Large intestine (tissue), 12 donors: ENCODE results near the gene FLRT1. TPM values are rescaled to one million over a fixed set of nuclear protein-coding genes. Genes with fewer than 3 reads are reported as not detected.

Experiments used
- DNase-seq, 2 donors: peaks; one replicate each; pipeline versions ENCODE4 v3.0.0 to v3.0.0-alpha.2; 2013
- H3K27ac ChIP-seq: one replicate; pipeline ENCODE4 v1.5.1; 2013; ENCODE audit warnings: low read length
- H3K27me3 ChIP-seq: 2 replicates; pipeline ENCODE4 v1.6.1; 2013; ENCODE audit warnings: low read length; ENCODE audit not compliant: control insufficient read depth, insufficient read depth
- H3K36me3 ChIP-seq: 2 replicates; pipeline ENCODE4 v1.6.1; 2013; ENCODE audit warnings: low read length; ENCODE audit not compliant: control insufficient read depth, insufficient read depth
- H3K4me1 ChIP-seq: one replicate; pipeline ENCODE4 v1.6.1; 2013; ENCODE audit warnings: low read length; ENCODE audit not compliant: control insufficient read depth, insufficient read depth
- H3K4me3 ChIP-seq: one replicate; pipeline ENCODE4 v1.5.1; 2013; ENCODE audit warnings: low read length
- H3K9me3 ChIP-seq: one replicate; pipeline ENCODE4 v1.6.1; 2013; ENCODE audit warnings: mild to moderate bottlenecking, low read depth, low read length, moderate library complexity; ENCODE audit not compliant: control insufficient read depth
- WGBS: methylation state at CpG from one replicate; pipeline ENCODE4 v1.1.5; 2013; ENCODE audit warnings: low lambda C conversion rate; ENCODE audit not compliant: insufficient coverage; 5-methylcytosine and 5-hydroxymethylcytosine counted together
- long read RNA-seq, 11 donors: transcript quantifications; one replicate each; lab custom pipeline, GENCODE V29; 2026
- polyA plus RNA-seq: library from polyadenylated mRNA; unstranded; fragments of 120-200 nt; gene quantifications from one replicate; pipeline ENCODE4 v1.2.1, GENCODE V29; 2013

Gene FLRT1, protein sequence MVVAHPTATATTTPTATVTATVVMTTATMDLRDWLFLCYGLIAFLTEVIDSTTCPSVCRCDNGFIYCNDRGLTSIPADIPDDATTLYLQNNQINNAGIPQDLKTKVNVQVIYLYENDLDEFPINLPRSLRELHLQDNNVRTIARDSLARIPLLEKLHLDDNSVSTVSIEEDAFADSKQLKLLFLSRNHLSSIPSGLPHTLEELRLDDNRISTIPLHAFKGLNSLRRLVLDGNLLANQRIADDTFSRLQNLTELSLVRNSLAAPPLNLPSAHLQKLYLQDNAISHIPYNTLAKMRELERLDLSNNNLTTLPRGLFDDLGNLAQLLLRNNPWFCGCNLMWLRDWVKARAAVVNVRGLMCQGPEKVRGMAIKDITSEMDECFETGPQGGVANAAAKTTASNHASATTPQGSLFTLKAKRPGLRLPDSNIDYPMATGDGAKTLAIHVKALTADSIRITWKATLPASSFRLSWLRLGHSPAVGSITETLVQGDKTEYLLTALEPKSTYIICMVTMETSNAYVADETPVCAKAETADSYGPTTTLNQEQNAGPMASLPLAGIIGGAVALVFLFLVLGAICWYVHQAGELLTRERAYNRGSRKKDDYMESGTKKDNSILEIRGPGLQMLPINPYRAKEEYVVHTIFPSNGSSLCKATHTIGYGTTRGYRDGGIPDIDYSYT
- 1.9 TPM for polyA plus RNA-seq
- long read RNA-seq, donor 1 = 0 reads
- long read RNA-seq, donor 2, partial matches to known transcripts = 0 of 1 reads
- long read RNA-seq, donor 2, other reads (novel, unspliced or antisense) = 0 of 1 reads
- long read RNA-seq, donor 3 = 0 reads
- long read RNA-seq, donor 4 = 0 reads
- long read RNA-seq, donor 5 = 0 reads
- long read RNA-seq, donor 6 = 0 reads
- long read RNA-seq, donor 7 = 0 reads
- long read RNA-seq, donor 8 = 0 reads
- long read RNA-seq, donor 9 = 0 reads
- long read RNA-seq, donor 10 = 0 reads
- long read RNA-seq, donor 11 = 0 reads

DNA sequence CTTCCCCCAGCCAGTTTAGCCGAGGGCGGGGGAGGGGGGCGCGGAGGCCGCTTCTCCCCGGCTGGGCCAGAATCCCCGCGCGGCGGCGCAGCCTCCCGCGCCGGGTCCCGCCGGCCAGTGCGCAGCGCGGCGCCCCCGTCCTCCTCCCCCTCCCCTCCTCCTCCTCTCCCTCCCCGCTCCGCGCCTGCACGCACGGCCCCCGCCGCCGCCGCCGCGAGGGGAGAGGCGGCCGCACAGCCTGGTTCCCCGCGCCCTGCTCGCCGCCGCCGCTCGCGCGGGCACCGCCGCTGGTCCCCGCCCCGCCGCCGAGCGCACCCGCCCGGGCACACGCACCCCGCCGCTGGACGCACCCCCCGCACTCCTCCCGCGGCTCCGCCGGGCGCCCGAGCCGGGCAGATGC lies at the start of gene FLRT1:
TSS of gene FLRT1 (plus strand) at position 356 of the 400 bp plus-strand sequence. CDS start 80,337 bp downstream, outside the sequence.
- no peak for DNase-seq
- Histone ChIP-seq H3K4me3 (peak within 1 kb of the TSS; percentile 16), H3K9me3 (peaks cover 3% of the 10 kb centered on the region), H3K4me1 (no peaks in the 10 kb centered on the region), H3K27ac (no peak within 1 kb of the TSS), H3K27me3 (peaks cover 41% of the 10 kb centered on the region), H3K36me3 (no peaks in the 10 kb centered on the region)
- WGBS = no CpG with 5 or more reads among the region's 64 CpGs

DNA sequence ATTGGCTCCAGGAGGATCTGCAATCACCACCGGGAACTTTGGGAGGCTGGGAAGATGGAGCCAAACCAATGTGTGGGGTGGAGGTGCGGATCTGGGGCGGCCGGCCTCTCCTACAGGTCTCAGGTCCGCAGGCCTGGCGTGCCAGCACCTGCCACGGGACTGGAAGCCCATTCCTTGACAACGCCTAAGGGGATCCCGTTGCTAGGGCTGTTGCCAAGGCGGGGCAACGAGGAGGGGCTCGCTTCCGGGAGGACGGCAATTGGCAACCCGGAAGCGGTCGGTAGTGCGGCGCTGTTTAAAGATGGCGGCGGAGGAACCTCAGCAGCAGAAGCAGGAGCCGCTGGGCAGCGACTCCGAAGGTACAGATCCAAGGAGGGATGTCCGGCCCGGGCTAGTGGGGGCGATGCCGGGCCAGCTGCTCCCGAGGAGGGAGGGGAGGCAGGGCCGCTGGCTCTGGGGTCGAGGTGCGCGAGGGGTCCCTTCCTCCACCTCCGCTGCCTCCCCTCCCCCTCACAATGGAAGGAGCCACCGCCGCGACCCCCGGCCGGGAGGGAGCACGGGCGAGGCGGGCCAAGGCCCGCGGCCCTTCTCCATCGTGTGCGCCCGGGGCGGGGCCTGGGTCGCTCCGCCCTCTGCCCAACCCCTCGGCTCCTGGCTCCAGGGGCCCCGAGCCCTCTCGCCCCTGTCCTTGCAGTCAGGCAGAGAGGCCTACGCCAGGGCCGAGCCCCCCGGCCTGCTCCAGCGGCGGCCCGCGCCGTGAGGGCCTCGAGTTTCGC lies 49.4 kb upstream of the FLRT1 start, which contains the start of gene OTUB1:
TSS of gene OTUB1 (plus strand) at position 283 of the 776 bp plus-strand sequence. CDS start at position 302, 19 bp downstream.
- no CpG with 5 or more reads among the region's 63 CpGs for WGBS
- no peaks in the 10 kb centered on the region for H3K9me3 ChIP-seq

DNA sequence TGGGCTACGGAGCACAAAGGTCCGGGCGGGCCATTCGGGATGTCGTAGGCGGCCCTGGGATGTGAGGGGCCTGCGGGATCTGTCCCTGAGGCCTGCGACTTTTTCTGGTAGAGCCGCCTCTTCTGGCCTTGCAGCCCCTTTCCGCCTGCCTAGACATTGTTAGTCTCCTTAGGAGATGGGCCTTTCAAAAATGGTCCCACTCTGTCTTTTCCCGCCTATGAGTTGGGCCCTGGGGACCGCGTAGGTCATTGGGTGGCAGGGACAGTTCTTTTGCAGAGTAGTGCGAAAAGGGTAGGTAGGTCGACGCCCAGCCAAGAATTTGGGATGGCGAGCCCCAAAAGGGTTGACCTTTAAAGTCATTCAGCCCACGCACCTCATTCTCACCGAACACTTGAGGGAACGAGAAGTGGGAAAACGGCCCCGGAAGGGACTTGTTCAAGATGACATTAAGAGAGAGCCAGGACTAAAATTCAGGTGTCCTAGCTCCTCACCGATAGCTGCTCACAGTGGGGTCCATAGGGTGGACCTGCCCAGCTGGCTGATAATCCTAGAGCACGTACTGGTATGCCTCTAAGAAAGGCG lies 48.7 kb upstream of the FLRT1 start:
- no peaks in the 10 kb centered on the region for H3K9me3 ChIP-seq
- H3K27me3 ChIP-seq = no peaks in the 10 kb centered on the region
- no peak for DNase-seq
- H3K27ac ChIP-seq = peak overlapping the region; percentile 89
- H3K36me3 ChIP-seq = peaks cover 29% of the 10 kb centered on the region
- peak overlapping the region; percentile 95 for H3K4me3 ChIP-seq
- H3K4me1 ChIP-seq = peaks cover 11% of the 10 kb centered on the region
- WGBS = no CpG with 5 or more reads among the region's 25 CpGs

More for the DNA sequence above, 49.4 kb upstream of the FLRT1 start, which contains the start of gene OTUB1:
- peak within 1 kb of the TSS; percentile 95 for H3K4me3 ChIP-seq
- H3K27me3 ChIP-seq = no peaks in the 10 kb centered on the region
- DNase-seq = peak; percentile 89 to 92
- H3K27ac ChIP-seq = peak within 1 kb of the TSS; percentile 89
- peaks cover 27% of the 10 kb centered on the region for H3K36me3 ChIP-seq
- H3K4me1 ChIP-seq = peaks cover 11% of the 10 kb centered on the region

DNA sequence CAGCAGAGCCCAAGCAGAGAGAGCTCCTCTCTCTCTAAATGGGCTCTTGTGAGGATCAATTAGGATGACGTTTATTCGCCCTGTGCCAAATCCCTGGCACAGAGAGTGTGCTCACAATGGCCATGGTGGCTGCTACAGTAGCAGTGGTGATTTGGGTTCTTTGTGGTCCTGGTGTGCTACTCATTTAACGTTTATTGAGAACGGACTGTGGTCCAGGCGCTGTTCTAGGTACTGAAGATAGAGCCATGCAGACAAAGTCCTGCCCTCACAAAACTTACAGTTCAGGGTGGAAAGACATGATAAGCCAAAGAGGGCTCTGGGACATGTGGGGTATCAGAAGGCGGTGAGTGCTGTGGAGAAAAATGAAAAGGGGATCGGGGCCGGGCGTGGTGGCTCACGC lies 44.2 kb upstream of the FLRT1 start:
- Histone ChIP-seq H3K4me1 (peaks cover 11% of the 10 kb centered on the region), H3K27ac (no peak overlapping the region), H3K4me3 (no peak overlapping the region), H3K9me3 (no peaks in the 10 kb centered on the region), H3K27me3 (no peaks in the 10 kb centered on the region), H3K36me3 (peaks cover 58% of the 10 kb centered on the region)
- no CpG with 5 or more reads among the region's 10 CpGs for WGBS
- DNase-seq = no peak

DNA sequence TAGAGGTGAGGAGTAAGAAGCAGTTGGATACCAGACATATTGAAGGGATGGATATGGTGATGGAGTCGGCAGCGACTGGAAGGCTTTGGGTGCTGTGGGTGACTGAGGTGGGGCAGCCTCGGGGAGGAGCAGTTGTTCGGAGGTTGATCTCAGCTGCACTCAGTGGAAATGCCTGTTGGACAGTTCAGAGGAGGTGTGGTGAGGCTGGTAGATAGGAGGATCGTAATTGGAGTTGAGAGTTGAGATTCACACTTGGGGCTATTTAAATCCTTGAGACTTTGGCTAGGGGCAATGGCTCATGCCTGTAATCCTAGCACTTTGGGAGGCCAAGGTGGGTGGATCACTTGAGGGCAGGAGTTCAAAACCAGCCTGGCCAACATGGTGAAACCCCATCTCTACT lies 42.6 kb upstream of the FLRT1 start:
- no peak for DNase-seq
- Histone ChIP-seq H3K4me3 (no peak overlapping the region), H3K36me3 (peaks cover 73% of the 10 kb centered on the region), H3K27me3 (no peaks in the 10 kb centered on the region), H3K27ac (no peak overlapping the region), H3K9me3 (no peaks in the 10 kb centered on the region), H3K4me1 (peaks cover 2% of the 10 kb centered on the region)
- WGBS = 80% methylated on average over 1 of the region's 5 CpGs

DNA sequence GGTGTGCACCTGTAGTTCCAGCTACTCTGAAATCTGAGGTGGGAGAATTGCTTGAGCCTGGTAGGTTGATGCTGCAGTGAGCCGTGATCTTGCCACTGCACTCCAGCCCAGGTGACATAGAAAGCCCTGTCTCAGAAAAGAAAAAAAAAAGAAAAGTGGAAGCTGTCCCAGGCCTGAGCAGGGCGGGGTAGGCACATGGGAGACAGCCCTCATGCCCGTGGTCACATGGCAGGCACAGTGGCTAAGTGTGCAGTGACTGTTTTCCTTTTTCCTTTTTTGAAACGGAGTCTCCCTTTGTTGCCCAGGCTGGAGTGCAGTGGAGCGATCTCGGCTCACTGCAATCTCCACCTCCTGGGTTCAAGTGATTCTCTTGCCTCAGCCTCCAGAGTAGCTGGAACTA lies 41.7 kb upstream of the FLRT1 start:
- no peaks in the 10 kb centered on the region for H3K27me3 ChIP-seq
- DNase-seq = no peak
- no CpG with 5 or more reads among the region's 6 CpGs for WGBS
- no peak overlapping the region for H3K27ac ChIP-seq
- H3K9me3 ChIP-seq = no peaks in the 10 kb centered on the region
- peaks cover 69% of the 10 kb centered on the region for H3K36me3 ChIP-seq
- no peaks in the 10 kb centered on the region for H3K4me1 ChIP-seq
- H3K4me3 ChIP-seq = no peak overlapping the region

DNA sequence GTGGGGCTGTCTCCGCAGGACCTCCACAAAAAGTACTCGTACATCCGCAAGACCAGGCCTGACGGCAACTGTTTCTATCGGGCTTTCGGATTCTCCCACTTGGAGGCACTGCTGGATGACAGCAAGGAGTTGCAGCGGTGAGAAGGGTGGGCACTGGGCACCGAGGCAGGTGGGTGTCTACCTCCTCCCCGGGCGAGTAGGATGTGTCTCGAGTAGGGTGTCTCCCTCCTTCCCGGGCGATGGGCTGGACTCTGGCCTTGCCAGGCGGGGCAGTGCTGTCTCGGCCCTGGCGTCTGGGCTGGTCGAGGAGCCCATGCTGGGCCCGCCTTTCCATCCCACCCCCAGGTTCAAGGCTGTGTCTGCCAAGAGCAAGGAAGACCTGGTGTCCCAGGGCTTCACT lies 39.2 kb upstream of the FLRT1 start:
- WGBS = no CpG with 5 or more reads among the region's 18 CpGs
- Histone ChIP-seq H3K27ac (no peak overlapping the region), H3K4me1 (peaks cover 10% of the 10 kb centered on the region), H3K27me3 (peaks cover 5% of the 10 kb centered on the region), H3K9me3 (peaks cover 5% of the 10 kb centered on the region), H3K4me3 (no peak overlapping the region), H3K36me3 (peaks cover 50% of the 10 kb centered on the region)
- no peak for DNase-seq

DNA sequence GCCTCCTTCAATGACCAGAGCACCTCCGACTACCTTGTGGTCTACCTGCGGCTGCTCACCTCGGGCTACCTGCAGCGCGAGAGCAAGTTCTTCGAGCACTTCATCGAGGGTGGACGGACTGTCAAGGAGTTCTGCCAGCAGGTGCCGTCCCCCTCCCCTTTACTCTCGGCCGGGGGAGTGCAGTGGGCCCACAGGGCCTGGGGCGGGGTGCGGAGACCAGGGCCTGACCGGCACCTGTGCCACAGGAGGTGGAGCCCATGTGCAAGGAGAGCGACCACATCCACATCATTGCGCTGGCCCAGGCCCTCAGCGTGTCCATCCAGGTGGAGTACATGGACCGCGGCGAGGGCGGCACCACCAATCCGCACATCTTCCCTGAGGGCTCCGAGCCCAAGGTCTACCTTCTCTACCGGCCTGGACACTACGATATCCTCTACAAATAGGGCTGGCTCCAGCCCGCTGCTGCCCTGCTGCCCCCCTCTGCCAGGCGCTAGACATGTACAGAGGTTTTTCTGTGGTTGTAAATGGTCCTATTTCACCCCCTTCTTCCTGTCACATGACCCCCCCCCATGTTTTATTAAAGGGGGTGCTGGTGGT lies 38.5 kb upstream of the FLRT1 start:
- H3K4me3 ChIP-seq = no peak overlapping the region
- H3K27me3 ChIP-seq = peaks cover 5% of the 10 kb centered on the region
- DNase-seq = no peak
- H3K9me3 ChIP-seq = peaks cover 5% of the 10 kb centered on the region
- H3K27ac ChIP-seq = no peak overlapping the region
- WGBS = no CpG with 5 or more reads among the region's 27 CpGs
- H3K4me1 ChIP-seq = peaks cover 13% of the 10 kb centered on the region
- H3K36me3 ChIP-seq = peaks cover 49% of the 10 kb centered on the region

DNA sequence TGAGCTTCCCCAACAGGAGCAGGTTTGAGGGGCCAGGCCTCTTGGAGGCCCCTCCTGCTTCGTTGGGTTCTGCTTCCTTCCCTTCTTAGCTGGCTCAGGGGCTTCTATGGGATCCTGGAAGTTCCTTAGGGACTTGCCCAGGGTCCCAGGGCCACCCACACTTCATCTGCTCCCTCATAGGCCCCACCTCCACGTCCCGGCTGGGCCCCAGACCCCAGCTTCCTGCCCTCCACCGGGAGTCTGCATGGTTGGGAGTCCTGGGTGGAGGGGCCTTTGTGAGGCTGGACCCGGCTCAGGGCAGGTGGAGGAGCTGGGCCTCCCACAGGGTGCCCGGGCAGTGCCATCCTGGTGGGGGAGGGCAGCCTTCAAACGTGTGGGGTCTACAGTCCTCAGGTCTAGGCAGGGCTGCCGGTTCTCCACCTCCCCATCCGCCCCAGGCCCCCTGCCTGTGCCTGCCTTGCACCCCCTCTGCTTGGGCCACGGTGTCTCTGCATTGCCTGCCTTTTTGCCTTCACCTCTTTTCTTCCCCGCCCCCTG lies 37.9 kb upstream of the FLRT1 start:
- H3K27ac ChIP-seq = no peak overlapping the region
- WGBS = no CpG with 5 or more reads among the region's 11 CpGs
- H3K9me3 ChIP-seq = peaks cover 5% of the 10 kb centered on the region
- peaks cover 48% of the 10 kb centered on the region for H3K36me3 ChIP-seq
- no peak for DNase-seq
- peaks cover 14% of the 10 kb centered on the region for H3K4me1 ChIP-seq
- peaks cover 5% of the 10 kb centered on the region for H3K27me3 ChIP-seq
- H3K4me3 ChIP-seq = no peak overlapping the region
